ENCODE measurements around the gene EIF3L.

The EIF3L gene

GRCh38 chr22:37855462-37855861 is 6.2 kb downstream of the EIF3L start:
- DNase-seq: no peak

DNA sequence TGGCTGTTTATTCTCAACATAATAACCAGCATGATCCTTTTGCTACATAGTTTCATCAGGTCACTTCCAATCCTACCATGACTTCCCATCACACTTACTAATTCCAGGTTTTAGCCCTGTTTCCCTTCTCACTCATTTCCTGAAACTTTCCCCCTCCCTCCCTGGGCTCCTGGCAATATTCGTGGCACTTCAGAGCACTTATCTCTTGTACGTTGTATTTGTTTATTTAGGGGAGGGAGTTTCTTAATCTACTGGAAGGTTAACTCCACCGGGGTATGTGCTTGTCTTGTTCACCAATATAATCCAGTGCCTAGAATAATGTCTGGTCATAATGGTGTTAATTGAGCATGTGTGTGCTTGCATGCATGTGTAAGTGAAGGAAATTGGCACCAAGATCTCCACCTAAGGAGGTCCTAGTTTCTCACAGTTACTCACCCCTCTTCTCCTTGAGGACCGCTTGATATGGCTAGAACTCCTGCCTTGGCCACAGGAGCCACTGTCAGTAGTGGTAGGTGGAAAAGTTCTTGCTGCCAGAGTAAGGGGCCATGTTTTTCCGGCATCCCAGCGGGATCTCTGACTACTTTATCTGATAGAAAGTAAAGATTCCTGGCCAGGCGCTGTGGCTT is 11.7 kb downstream of the EIF3L start:
- DNase-seq: no peak

DNA sequence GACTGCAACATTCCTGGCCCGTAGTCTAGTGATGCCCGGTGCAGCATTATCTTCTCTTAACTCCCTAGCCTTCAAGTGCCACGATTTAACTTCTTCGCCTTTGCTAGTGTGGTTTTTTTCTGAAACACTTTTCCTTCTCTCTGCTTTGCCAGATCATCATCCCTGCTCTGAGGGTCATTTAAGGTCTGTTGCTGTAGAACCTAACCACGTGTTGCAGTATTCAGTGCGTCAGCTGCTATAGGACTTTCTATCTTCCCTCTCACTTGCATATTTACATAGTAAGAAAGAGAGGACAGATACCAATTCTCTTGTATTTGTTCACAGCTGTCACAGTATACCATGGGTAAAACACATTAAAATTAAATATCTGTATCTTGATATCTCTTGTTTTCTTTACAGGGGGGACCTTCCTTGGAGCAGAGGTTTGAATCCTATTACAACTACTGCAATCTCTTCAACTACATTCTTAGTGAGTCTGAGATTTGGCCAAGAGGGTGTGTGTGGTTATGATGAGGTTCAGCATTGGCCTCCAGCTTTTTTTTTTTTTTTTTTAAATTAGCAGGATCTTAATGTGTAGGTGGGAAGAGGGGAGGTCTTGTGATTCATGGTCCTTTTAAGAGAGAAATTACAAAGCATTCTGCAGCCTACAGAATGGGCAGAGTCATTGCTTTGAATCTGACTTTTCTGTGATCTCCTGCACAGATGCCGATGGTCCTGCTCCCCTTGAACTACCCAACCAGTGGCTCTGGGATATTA is 13.5 kb downstream of the EIF3L start:
- DNase-seq: no peak

GRCh38 chr22:37865510-37865909 is 16.3 kb downstream of the EIF3L start:
- DNase-seq: no peak

DNA sequence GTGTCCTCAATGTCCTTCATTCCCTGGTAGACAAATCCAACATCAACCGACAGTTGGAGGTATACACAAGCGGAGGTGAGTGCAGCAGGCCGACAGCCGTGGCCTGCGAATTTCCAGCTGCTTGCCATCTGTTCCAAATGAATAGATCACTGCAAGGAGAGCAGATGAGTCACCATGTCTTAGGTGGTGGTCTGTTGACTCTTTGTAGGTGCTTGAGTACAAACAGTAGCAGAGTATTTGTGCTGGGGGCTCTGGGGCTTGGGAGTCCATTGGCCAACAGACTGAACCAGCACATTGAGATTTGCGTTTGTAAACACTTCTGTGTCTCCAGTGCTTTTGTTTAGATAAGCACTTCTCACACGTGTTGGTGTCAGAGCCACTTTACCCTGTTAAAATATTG is 21.1 kb downstream of the EIF3L start:
- no peak for DNase-seq

- no peak for DNase-seq
These were observed 31.6 kb downstream of the EIF3L start for GRCh38 chr22:37880668-37881440.

DNA sequence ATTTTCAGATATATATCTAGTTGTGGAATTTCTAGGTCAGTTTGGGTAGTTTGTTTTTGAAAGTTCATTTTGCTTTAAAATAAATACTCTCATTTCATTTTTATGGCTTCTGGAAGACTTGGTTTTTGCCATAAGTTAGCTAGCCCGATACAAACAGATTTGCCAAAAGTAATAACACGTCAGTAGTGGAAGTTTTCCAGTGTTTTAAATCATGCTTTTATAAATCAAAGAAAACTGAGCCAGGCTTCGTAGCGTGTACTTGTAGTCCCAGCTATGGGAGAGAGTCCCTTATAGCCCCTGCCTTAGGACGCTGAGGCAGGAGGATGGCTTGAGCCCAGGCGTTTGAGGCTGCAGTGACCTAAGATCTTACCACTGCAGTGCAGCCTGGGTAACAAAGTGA is 35.2 kb downstream of the EIF3L start:
- DNase-seq: no peak

DNA sequence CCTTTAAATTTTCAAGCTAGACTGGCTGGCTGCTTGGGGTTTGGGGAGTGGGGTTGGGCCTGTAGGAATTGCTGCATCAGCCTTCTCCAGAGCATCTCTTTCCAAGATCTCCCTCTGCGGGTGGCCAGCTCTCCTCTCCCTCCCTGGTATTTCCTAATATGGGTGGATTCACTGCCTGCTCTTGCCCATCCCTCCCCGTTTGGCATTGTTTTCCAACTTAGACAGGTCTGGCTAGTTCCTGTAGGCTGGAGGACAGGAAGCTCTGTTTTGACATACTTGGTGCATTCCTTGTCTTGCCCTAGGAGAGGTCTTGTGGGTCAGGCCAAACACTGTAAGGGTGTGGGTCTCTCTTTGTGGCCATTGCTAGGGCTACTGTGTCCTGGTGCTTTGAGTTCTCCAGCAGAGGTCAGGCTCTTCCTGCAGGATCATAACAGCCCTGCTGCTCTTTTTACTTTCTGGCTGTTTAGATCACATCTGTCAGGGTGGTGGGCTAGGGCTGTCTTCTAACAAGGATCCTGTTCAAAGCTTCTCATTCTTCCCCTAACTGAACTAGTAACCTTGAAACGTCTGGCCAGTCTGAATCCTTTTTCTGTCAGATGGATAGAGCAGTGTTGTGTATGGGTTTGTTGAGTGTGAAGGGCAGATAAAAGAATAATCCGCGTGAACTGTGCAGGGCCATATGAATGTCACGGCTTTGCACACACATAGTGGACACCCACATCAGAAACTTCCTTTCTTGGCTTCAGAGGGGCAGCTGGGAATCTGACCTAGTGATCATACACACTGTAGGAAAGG is 38.6 kb downstream of the EIF3L start:
- no peak for DNase-seq

DNA sequence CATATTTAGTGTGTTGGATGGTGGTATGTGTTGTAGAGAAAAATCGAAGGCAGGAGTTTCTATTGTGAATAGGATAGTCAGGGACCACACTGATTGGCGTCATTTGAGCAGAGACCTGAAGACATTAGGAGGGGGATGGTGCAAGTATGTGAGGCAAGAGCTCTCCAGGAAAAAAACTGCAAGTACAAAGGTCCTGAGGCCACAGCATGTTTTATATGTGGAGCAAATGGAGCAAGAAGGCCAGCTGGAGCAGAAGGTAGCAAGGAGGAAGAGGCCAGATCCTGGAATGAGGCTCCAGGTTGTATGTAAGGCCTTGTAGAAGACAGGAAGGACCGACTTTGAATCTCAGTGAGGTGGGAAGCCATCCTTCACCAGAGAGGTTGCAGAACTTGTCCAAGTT is 42.7 kb downstream of the EIF3L start:
- no peak for DNase-seq

- DNase-seq: no peak
These were observed 43.5 kb downstream of the EIF3L start for GRCh38 chr22:37892566-37893335.

- no peak for DNase-seq
These were observed 44.4 kb downstream of the EIF3L start for GRCh38 chr22:37893583-37893983.

DNA sequence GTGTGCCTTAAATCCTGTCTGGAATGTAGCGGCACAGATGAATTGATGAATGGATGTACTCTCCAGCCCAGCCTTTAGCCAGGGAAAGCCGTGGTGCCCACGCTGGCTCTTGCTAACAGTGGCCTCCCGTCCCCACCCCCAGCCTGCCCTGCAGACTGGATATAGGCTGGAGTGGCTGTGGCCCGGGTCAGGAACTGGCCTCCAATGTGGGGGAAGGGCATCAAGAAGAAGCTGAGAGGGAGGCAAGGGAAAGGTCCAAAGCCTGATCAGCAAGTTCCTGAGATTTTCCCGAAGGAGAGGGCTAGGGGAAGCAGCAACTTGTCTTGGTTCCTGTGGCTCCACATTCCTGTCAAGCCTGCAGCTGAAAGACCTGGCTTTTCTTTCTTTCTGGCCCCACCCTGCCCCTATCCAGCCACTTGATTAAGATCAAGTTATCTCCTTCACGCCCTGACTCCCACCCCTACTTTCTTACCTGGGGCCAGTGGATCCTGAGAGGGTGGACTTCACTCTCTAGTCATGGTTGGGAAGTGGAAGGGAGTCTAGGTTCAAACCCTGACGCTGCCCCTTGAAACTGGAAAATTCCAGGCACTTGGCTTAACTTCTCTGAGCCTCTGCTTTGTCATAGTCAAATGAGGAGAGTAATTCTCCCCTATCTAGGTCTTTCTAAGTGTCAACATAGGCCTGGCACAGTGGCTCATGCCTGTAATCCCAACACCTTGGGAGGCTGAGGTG is 45.9 kb downstream of the EIF3L start:
- DNase-seq: no peak

GRCh38 chr22:37896181-37896592 is 47.0 kb downstream of the EIF3L start:
- no peak for DNase-seq

- no peak for DNase-seq
These were observed 47.7 kb downstream of the EIF3L start for GRCh38 chr22:37896939-37897338.

DNA sequence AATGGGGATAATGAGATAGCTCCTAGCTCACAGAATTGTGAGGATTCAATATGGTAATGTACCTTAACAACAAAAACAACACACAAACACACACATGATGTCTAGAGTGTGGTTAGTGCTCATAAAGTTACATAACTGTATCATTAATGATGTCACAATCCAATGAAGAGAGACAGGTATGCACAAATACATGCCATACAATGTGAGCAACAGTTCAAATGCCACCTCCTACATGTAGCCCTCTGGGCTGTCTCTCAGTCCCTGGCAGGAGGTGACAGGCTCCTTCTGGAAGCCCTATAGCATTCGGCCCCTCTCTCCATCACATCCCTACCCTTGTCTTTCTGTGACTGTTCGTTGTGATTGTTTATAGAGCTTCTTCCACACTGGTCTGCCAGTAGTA is 48.6 kb downstream of the EIF3L start:
- DNase-seq: no peak

DNA sequence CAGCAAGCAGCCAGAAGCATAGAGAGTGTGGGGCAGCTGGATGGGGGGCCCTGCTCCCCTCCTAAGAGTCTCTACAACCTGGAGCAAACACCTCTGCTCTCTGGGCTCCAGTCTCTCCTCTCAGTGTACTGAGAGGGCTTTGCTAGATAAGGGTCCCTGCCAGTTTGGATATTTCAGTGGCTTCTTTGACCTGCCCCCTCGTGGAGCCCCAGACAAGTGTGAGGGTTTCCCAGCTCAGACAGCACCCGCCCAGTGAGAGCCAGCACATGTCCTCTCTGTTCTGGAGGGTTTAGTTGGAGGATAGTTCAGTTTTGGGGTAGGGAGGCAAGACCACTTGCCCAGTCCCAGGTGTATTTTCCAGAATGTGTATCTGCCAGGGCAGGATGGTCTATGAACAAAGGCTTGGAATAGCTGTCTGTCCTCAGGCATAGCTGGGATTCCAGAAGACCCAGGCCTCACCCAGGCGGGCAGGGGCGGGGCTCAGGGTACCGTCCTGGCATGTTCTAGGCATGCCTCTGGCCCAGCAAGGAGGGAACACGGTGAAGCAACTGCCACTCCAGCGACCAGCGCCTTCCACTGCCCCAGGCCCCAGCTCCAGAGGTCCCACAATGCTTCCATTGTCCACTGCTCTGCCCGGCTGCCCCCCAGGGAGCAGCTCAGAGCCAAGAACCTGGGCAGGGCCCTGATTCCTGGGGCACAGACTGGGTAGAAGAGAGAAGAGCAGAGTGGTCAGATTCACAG is 49.4 kb downstream of the EIF3L start:
- no peak for DNase-seq

- no peak for DNase-seq
These were observed 55.6 kb downstream of the EIF3L start for GRCh38 chr22:37904572-37905533.

- peak in 1 of 2 experiments; percentile 22 for DNase-seq
These were observed 56.5 kb downstream of the EIF3L start, which contains the start of gene MICALL1 for GRCh38 chr22:37905534-37906363. Gene MICALL1, plus strand, starts transcription at chr22:37906297. Its CDS starts 126 bp downstream, at chr22:37906423.

Measured in NCI-H187 (cell line).